H1 (cell line): ENCODE measurements around the gene PRR36. TPM values are rescaled to one million over a fixed set of nuclear protein-coding genes. Genes with fewer than 3 reads are reported as not detected.

ENCODE experiments used
- CTCF ChIA-PET: fragments of 300-600 bp; sonication (Branson Sonifier 250); formaldehyde crosslinking; loops from one replicate; lab custom pipeline; 2021; ENCODE audit not compliant: partially characterized antibody; lab: Charles Lee
- POLR2A ChIA-PET: fragments of 300-600 bp; sonication (Branson Sonifier 250); formaldehyde crosslinking; loops from one replicate; lab custom pipeline; 2021; ENCODE audit warnings: inconsistent platforms; ENCODE audit not compliant: partially characterized antibody; lab: Charles Lee
- DNase-seq, 2 experiments: peaks; one replicate each; pipeline versions ENCODE4 v3.0.0 to v3.0.0-alpha.2; 2010 to 2022; ENCODE audit warnings: low spot score in 2 of 2, low read depth in 1 of 2, mixed read lengths in 1 of 2
- FAIRE-seq: peaks from 2 replicates; lab custom pipeline; 2011; peaks lifted over from hg19 to GRCh38; lab: Jason Lieb, UNC
- H2AFZ ChIP-seq: 2 replicates; pipeline ENCODE4 v1.8.1; 2012; ENCODE audit warnings: low read length, inconsistent platforms
- H2AK5ac ChIP-seq: 2 replicates; pipeline ENCODE4 v1.6.1; 2013; ENCODE audit warnings: low read depth, low read length
- H2BK120ac ChIP-seq: replicated peaks from 2 replicates; pipeline ENCODE3; 2013; ENCODE audit warnings: low read depth, low read length, inconsistent platforms
- H2BK12ac ChIP-seq: 2 replicates; pipeline ENCODE4 v1.6.1; 2013; ENCODE audit warnings: low read depth, low read length
- H2BK15ac ChIP-seq: 2 replicates; pipeline ENCODE4 v1.6.1; 2013; ENCODE audit warnings: low read length
- H2BK20ac ChIP-seq: 2 replicates; pipeline ENCODE4 v1.6.1; 2013; ENCODE audit warnings: low read length
- H2BK5ac ChIP-seq: 2 replicates; pipeline ENCODE4 v1.6.1; 2013; ENCODE audit warnings: low read depth, low read length
- H3K14ac ChIP-seq: 2 replicates; pipeline ENCODE4 v1.6.1; 2013; ENCODE audit warnings: inconsistent platforms; ENCODE audit not compliant: insufficient read length
- H3K18ac ChIP-seq: 2 replicates; pipeline ENCODE4 v1.6.1; 2013; ENCODE audit warnings: low read length; ENCODE audit errors: extremely low read depth
- H3K23ac ChIP-seq: 2 replicates; pipeline ENCODE4 v1.6.1; 2013; ENCODE audit warnings: inconsistent platforms; ENCODE audit not compliant: insufficient read length
- H3K23me2 ChIP-seq: 2 replicates; pipeline ENCODE4 v1.6.1; 2013; ENCODE audit warnings: low read depth, low read length
- H3K27ac ChIP-seq: 2 replicates; pipeline ENCODE4 v1.6.1; 2011; ENCODE audit warnings: low read depth, low read length, inconsistent platforms
- H3K27me3 ChIP-seq, 4 experiments: replicated peaks in 1 of 4; 1 replicate in 1 of 4; 2 replicates in 3 of 4; pipeline versions ENCODE4 v1.6.1 to v1.8.1; 2011 to 2013; ENCODE audit warnings: low read length in 3 of 4, mild to moderate bottlenecking in 3 of 4, inconsistent platforms in 2 of 4, mixed read lengths in 2 of 4, moderate library complexity in 1 of 4; ENCODE audit not compliant: control insufficient read depth in 3 of 4, insufficient read depth in 3 of 4; ENCODE audit errors: extremely low read depth in 1 of 4
- H3K36me3 ChIP-seq, 4 experiments: 2 replicates each; pipeline versions ENCODE4 v1.6.1 to v1.8.1; 2011 to 2013; ENCODE audit warnings: mild to moderate bottlenecking in 4 of 4, low read length in 3 of 4, moderate library complexity in 2 of 4, control low read depth in 1 of 4, inconsistent platforms in 1 of 4; ENCODE audit not compliant: insufficient read depth in 4 of 4, control insufficient read depth in 2 of 4
- H3K4ac ChIP-seq: replicated peaks from 2 replicates; pipeline ENCODE3; 2013; ENCODE audit warnings: low read length, low read depth, mixed read lengths, inconsistent platforms; ENCODE audit not compliant: insufficient read length
- H3K4me1 ChIP-seq, 4 experiments: replicated peaks in 1 of 4; 1 replicate in 1 of 4; 2 replicates in 3 of 4; pipeline versions ENCODE4 v1.6.1 to v1.8.1; 2011 to 2013; ENCODE audit warnings: low read length in 3 of 4, inconsistent platforms in 2 of 4, mixed read lengths in 1 of 4; ENCODE audit not compliant: insufficient read depth in 4 of 4, control insufficient read depth in 3 of 4
- H3K4me2 ChIP-seq, 2 experiments: 2 replicates each; pipeline versions ENCODE4 v1.6.1 to v1.8.1; 2011 to 2013; ENCODE audit warnings: low read depth in 2 of 2, low read length in 2 of 2, control low read depth in 1 of 2, inconsistent platforms in 1 of 2, mild to moderate bottlenecking in 1 of 2; ENCODE audit not compliant: insufficient read depth in 1 of 2
- H3K4me3 ChIP-seq, 4 experiments: fragments of 200-600, 300-600 bp in 1 of 4; sonication (generic), shearing (Covaris generic), sonication (Bioruptor Twin) in 1 of 4; 2 replicates each; pipeline versions ENCODE4 v1.5.1 to v1.8.1; 2011 to 2016; ENCODE audit warnings: low read length in 4 of 4, low read depth in 3 of 4, control low read depth in 2 of 4, inconsistent platforms in 2 of 4, mild to moderate bottlenecking in 2 of 4, mixed read lengths in 1 of 4, moderate library complexity in 1 of 4; ENCODE audit not compliant: insufficient read depth in 2 of 4; ENCODE audit errors: extremely low read depth in 1 of 4
- H3K56ac ChIP-seq: replicated peaks from 2 replicates; pipeline ENCODE3; 2013; ENCODE audit warnings: low read depth, mild to moderate bottlenecking, mixed read lengths, low read length, inconsistent platforms; ENCODE audit not compliant: insufficient read length
- H3K79me1 ChIP-seq: 2 replicates; pipeline ENCODE4 v1.6.1; 2013; ENCODE audit warnings: low read depth, low read length, control low read depth
- H3K79me2 ChIP-seq, 2 experiments: 2 replicates each; pipeline versions ENCODE4 v1.6.1 to v1.8.1; 2012 to 2013; ENCODE audit warnings: low read length in 2 of 2, mild to moderate bottlenecking in 2 of 2, inconsistent platforms in 1 of 2; ENCODE audit not compliant: insufficient read depth in 2 of 2, control insufficient read depth in 1 of 2
- H3K9ac ChIP-seq, 4 experiments: replicated peaks in 1 of 4; 1 replicate in 1 of 4; 2 replicates in 3 of 4; pipeline versions ENCODE4 v1.6.1 to v1.8.1; 2011 to 2013; ENCODE audit warnings: low read depth in 3 of 4, low read length in 3 of 4, control low read depth in 2 of 4, mild to moderate bottlenecking in 2 of 4, moderate library complexity in 2 of 4, inconsistent platforms in 1 of 4; ENCODE audit errors: extremely low read depth in 1 of 4
- H3K9me3 ChIP-seq, 2 experiments: 2 replicates each; pipeline versions ENCODE4 v1.6.1 to v1.8.1; 2012 to 2013; ENCODE audit warnings: mild to moderate bottlenecking in 2 of 2, moderate library complexity in 2 of 2, control low read depth in 1 of 2, inconsistent platforms in 1 of 2, low read depth in 1 of 2, low read length in 1 of 2, mixed read lengths in 1 of 2; ENCODE audit not compliant: insufficient read depth in 2 of 2
- H4K20me1 ChIP-seq, 2 experiments: replicated peaks in 1 of 2; 2 replicates each; pipeline versions ENCODE3 to v1.8.1; 2011 to 2013; ENCODE audit warnings: inconsistent platforms in 2 of 2, low read length in 2 of 2, mild to moderate bottlenecking in 1 of 2; ENCODE audit not compliant: insufficient read depth in 2 of 2, control insufficient read depth in 1 of 2
- H4K5ac ChIP-seq: 2 replicates; pipeline ENCODE4 v1.6.1; 2013; ENCODE audit warnings: low read length, low read depth, mixed read lengths, inconsistent platforms; ENCODE audit not compliant: insufficient read length
- H4K8ac ChIP-seq: 2 replicates; pipeline ENCODE4 v1.8.0; 2013; ENCODE audit warnings: mild to moderate bottlenecking, moderate library complexity, low read length, inconsistent platforms; ENCODE audit not compliant: insufficient read depth; ENCODE audit errors: extremely low read depth
- H4K91ac ChIP-seq: replicated peaks from 2 replicates; pipeline ENCODE3; 2013; ENCODE audit warnings: low read length, mixed read lengths, inconsistent platforms; ENCODE audit not compliant: insufficient read length
- BACH1 ChIP-seq: IDR thresholded peaks from 2 replicates; pipeline ENCODE4 v1.6.1; 2012; ENCODE audit warnings: low read length, improper control_type of control experiment
- EGR1 ChIP-seq: IDR thresholded peaks from 2 replicates; pipeline ENCODE4 v1.6.1; 2011; ENCODE audit warnings: low read depth, low read length, borderline replicate concordance
- NRF1 ChIP-seq: IDR thresholded peaks from 2 replicates; pipeline ENCODE4 v1.6.1; 2011; ENCODE audit warnings: mild to moderate bottlenecking, low read depth, low read length, improper control_type of control experiment
- RNF2 ChIP-seq: fragments of 200-900, 300-1000 bp; sonication (generic); IDR thresholded peaks from 2 replicates; pipeline ENCODE4 v1.7.1; 2016; ENCODE audit warnings: borderline replicate concordance, low read depth, mild to moderate bottlenecking, antibody characterized with exemption, low read length; ENCODE audit not compliant: poor library complexity, severe bottlenecking; ENCODE audit errors: missing control alignments
- SUZ12 ChIP-seq: fragments of 200-600 bp; sonication (generic); IDR thresholded peaks from 2 replicates; pipeline ENCODE4 v1.6.1; 2012; ENCODE audit warnings: mild to moderate bottlenecking, inconsistent platforms, low read length, moderate library complexity, mixed read lengths
- TEAD4 ChIP-seq: IDR thresholded peaks from 2 replicates; pipeline ENCODE4 v1.6.1; 2012; ENCODE audit warnings: low read depth, low read length, inconsistent platforms, mixed read lengths
- WGBS, 2 experiments: shearing (Covaris generic) in 1 of 2; methylation state at CpG; one replicate each; pipeline versions ENCODE4 v1.1.6 to v1.1.7; 2013 to 2015; ENCODE audit warnings: low lambda C conversion rate in 2 of 2, mixed read lengths in 2 of 2, inconsistent platforms in 1 of 2, low coverage in 1 of 2, missing lambda C conversion rate in 1 of 2; ENCODE audit not compliant: insufficient replicate concordance in 2 of 2, insufficient coverage in 1 of 2, insufficient read length in 1 of 2; ENCODE audit errors: extremely low coverage in 1 of 2, missing lambda C conversion rate in 1 of 2; 5-methylcytosine and 5-hydroxymethylcytosine counted together
- polyA plus RNA-seq, 7 experiments: library from polyadenylated mRNA; depleted of rRNA in 3 of 7; stranded (reverse) in 5 of 7; unstranded in 2 of 7; fragments of >200 nt in 5 of 7; fragments of 200-250 nt in 2 of 7; gene quantifications; 1 replicate in 5 of 7; 2 replicates in 1 of 7; 4 replicates in 1 of 7; pipeline versions ENCODE4 v1.2.1 to v1.2.3, GENCODE V29; 2011 to 2013; ENCODE audit warnings: missing spikeins in 2 of 7, mixed read lengths in 2 of 7
- total RNA-seq: library from RNA; stranded (reverse); fragmentation: NEBNext Ultra II Directional; extraction: Animal tissue kit (Norgen Biotek cat#: 25700); gene quantifications from 2 replicates; pipeline ENCODE4 v1.2.1, GENCODE V29; 2021
- TF ChIP-seq, protein P1 (sequence below): IDR thresholded peaks from 2 replicates; pipeline ENCODE4 v1.6.1; 2012; ENCODE audit warnings: inconsistent platforms
- TF ChIP-seq, protein P2 (sequence below): IDR thresholded peaks from 2 replicates; pipeline ENCODE4 v1.6.1; 2012; ENCODE audit warnings: low read length, inconsistent platforms

PRR36 gene
- total and polyA plus RNA-seq, 2 of the 8 experiments (the other 6 are each of a cell fraction or from before 2014, with no cell fraction given): 1.6 to 23.9 TPM

DNA sequence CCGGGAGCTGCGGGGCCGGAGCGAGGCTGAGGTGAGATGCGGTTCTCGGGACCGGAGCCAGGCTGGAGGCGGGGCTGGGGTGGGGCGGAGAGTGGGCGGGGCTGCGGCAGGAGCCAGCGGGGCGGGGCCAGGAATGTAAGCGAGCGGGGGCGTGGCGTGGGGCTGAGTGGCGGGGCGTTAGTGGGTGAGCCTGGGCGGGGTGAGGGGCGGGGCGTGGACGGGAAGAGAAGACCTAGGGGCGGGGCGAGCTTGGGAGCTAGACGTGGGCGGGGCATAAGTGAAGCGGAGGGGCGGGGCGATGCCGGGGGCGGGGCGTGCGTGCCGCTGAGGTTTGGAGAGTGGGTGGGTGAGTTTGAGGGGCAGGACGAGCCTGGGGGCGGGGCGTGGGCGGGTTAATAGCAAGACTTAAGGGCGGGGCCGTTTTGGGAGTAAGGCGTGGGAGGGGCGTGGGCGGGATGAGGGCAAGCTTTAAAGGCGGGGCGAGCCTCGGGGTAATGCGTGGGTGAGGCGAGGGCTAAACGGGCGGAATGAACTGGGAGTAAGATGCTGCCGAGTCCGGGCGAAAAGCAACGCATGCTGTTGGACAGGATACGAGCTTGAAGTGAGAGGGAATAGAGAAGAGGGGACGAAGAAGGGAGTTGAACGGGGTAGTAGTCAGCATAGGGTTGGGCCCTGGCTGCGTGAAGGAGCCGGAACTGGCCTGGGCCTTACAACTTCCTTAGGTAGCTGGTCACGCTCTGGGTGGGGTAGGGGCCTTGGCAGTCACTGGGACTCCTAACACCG is 46.5 kb upstream of the PRR36 start:
- CTCF ChIA-PET: interaction anchor here (0.6 to 9.0 kb wide), 13 partner anchors 8 to 81 kb away, joined by 3 to 112 read pairs (median 6); partner anchors contain the start of gene MAP2K7
- TF ChIP-seq SUZ12: no peak
- TF ChIP-seq EGR1: peak; percentile 92
- 0 out of 2 replicates have a peak, but pooled peaks have one; percentile 3 for TF ChIP-seq BACH1
- no peak for TF ChIP-seq RNF2
- TF ChIP-seq NRF1: no peak
- peak; percentile 52; the same call in 1 of the 2 replicates for TF ChIP-seq TEAD4
- TF ChIP-seq, protein P1, sequence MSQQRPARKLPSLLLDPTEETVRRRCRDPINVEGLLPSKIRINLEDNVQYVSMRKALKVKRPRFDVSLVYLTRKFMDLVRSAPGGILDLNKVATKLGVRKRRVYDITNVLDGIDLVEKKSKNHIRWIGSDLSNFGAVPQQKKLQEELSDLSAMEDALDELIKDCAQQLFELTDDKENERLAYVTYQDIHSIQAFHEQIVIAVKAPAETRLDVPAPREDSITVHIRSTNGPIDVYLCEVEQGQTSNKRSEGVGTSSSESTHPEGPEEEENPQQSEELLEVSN: 0 out of 2 replicates have a peak, but pooled peaks have one; percentile 12
- TF ChIP-seq, protein P2, sequence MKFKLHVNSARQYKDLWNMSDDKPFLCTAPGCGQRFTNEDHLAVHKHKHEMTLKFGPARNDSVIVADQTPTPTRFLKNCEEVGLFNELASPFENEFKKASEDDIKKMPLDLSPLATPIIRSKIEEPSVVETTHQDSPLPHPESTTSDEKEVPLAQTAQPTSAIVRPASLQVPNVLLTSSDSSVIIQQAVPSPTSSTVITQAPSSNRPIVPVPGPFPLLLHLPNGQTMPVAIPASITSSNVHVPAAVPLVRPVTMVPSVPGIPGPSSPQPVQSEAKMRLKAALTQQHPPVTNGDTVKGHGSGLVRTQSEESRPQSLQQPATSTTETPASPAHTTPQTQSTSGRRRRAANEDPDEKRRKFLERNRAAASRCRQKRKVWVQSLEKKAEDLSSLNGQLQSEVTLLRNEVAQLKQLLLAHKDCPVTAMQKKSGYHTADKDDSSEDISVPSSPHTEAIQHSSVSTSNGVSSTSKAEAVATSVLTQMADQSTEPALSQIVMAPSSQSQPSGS: no peak

More for the DNA sequence above, 46.5 kb upstream of the PRR36 start:
- Histone ChIP-seq H2BK5ac (0 out of 2 replicates have a peak overlapping the region, but pooled peaks have one; percentile 20), H3K27me3 (peaks cover 15 to 32% (median 29%) of the 10 kb centered on the region in 4 experiments; a peak in 6 of 7 replicates), H4K20me1 (peaks cover 7 to 10% of the 10 kb centered on the region in 2 experiments), H3K79me1 (no peaks in the 10 kb centered on the region), H3K27ac (no peak overlapping the region), H2BK120ac (no peak overlapping the region), H3K4me3 (peak overlapping the region; percentile 53 to 86 (median 60)), H3K36me3 (no peaks in the 10 kb centered on the region), H3K4me2 (peak overlapping the region; percentile 72 to 84), H3K56ac (no peak overlapping the region), H2BK20ac (no peak overlapping the region), H3K4me1 (peaks cover 0 to 23% (median 13%) of the 10 kb centered on the region in 4 experiments; a peak in 5 of 7 replicates), H4K5ac (peak overlapping the region; percentile 67), H3K79me2 (no peaks in the 10 kb centered on the region), H2AFZ (no peak overlapping the region), H2AK5ac (0 out of 2 replicates have a peak overlapping the region, but pooled peaks have one; percentile 13), H3K18ac (peak overlapping the region; percentile 71; the same call in 1 of the 2 replicates), H3K9ac (peak overlapping the region; percentile 5 to 56 (median 42); a peak in 5 of 7 replicates), H4K8ac (peak overlapping the region; percentile 32; the same call in 1 of the 2 replicates), H3K9me3 (no peaks in the 10 kb centered on the region), H3K23me2 (peaks cover 23% of the 10 kb centered on the region), H3K14ac (no peak overlapping the region), H2BK15ac (no peak overlapping the region), H3K4ac (no peak overlapping the region), H2BK12ac (no peak overlapping the region), H4K91ac (no peak overlapping the region), H3K23ac (no peak overlapping the region)
- WGBS, 2 experiments: 46% methylated on average over 10 of the region's 62 CpGs; no CpG with 5 or more reads in 1 of the 2 experiments
- FAIRE-seq (no peak), DNase-seq (peak; percentile 85 to 99)
- POLR2A ChIA-PET: interaction anchor here (1.1 to 10.6 kb wide), 9 partner anchors 10 to 400 kb away, joined by 3 to 106 read pairs (median 10); partner anchors contain the start of genes MAP2K7, NDUFA7, RPS28 and TIMM44
